ENCODE results near the gene TUB.

GRCh38 chr11:8039530-8040260 is 41.3 kb upstream of the TUB start:
- no peak for TF ChIP-seq NANOG (IDR thresholded peaks at IDR 0.05; ENCODE audit: insufficient read depth, low read depth, low read length, poor library complexity, severe bottlenecking)
- no peak for TF ChIP-seq CTCF (IDR thresholded peaks at IDR 0.05; ENCODE audit: control extremely low read depth in 1 of 3, insufficient read depth in 1 of 3, low read depth in 1 of 3, low read length in 3 of 3)
- no peak for TF ChIP-seq POLR2A (IDR thresholded peaks at IDR 0.05; ENCODE audit: control extremely low read depth in 1 of 2, low read depth in 2 of 2, low read length in 2 of 2)
- TF ChIP-seq TAF1 (IDR thresholded peaks at IDR 0.05; ENCODE audit: low read depth, low read length) = no peak
